H1 (cell line): ENCODE data around the gene MTX2. TPM values are rescaled to one million over a fixed set of nuclear protein-coding genes. Genes with fewer than 3 reads are reported as not detected.

ENCODE experiments used
- CTCF ChIA-PET: fragments of 300-600 bp; sonication (Branson Sonifier 250); formaldehyde crosslinking; loops from one replicate; lab custom pipeline; 2021; ENCODE audit not compliant: partially characterized antibody; lab: Charles Lee
- POLR2A ChIA-PET: fragments of 300-600 bp; sonication (Branson Sonifier 250); formaldehyde crosslinking; loops from one replicate; lab custom pipeline; 2021; ENCODE audit warnings: inconsistent platforms; ENCODE audit not compliant: partially characterized antibody; lab: Charles Lee
- DNase-seq, 2 experiments: peaks; one replicate each; pipeline versions ENCODE4 v3.0.0 to v3.0.0-alpha.2; 2010 to 2022; ENCODE audit warnings: low spot score in 2 of 2, low read depth in 1 of 2, mixed read lengths in 1 of 2
- FAIRE-seq: peaks from 2 replicates; lab custom pipeline; 2011; peaks lifted over from hg19 to GRCh38; lab: Jason Lieb, UNC
- H2AFZ ChIP-seq: 2 replicates; pipeline ENCODE4 v1.8.1; 2012; ENCODE audit warnings: low read length, inconsistent platforms
- H2AK5ac ChIP-seq: 2 replicates; pipeline ENCODE4 v1.6.1; 2013; ENCODE audit warnings: low read depth, low read length
- H2BK120ac ChIP-seq: replicated peaks from 2 replicates; pipeline ENCODE3; 2013; ENCODE audit warnings: low read depth, low read length, inconsistent platforms
- H2BK12ac ChIP-seq: 2 replicates; pipeline ENCODE4 v1.6.1; 2013; ENCODE audit warnings: low read depth, low read length
- H2BK15ac ChIP-seq: 2 replicates; pipeline ENCODE4 v1.6.1; 2013; ENCODE audit warnings: low read length
- H2BK20ac ChIP-seq: 2 replicates; pipeline ENCODE4 v1.6.1; 2013; ENCODE audit warnings: low read length
- H2BK5ac ChIP-seq: 2 replicates; pipeline ENCODE4 v1.6.1; 2013; ENCODE audit warnings: low read depth, low read length
- H3K14ac ChIP-seq: 2 replicates; pipeline ENCODE4 v1.6.1; 2013; ENCODE audit warnings: inconsistent platforms; ENCODE audit not compliant: insufficient read length
- H3K18ac ChIP-seq: 2 replicates; pipeline ENCODE4 v1.6.1; 2013; ENCODE audit warnings: low read length; ENCODE audit errors: extremely low read depth
- H3K23ac ChIP-seq: 2 replicates; pipeline ENCODE4 v1.6.1; 2013; ENCODE audit warnings: inconsistent platforms; ENCODE audit not compliant: insufficient read length
- H3K23me2 ChIP-seq: 2 replicates; pipeline ENCODE4 v1.6.1; 2013; ENCODE audit warnings: low read depth, low read length
- H3K27ac ChIP-seq: 2 replicates; pipeline ENCODE4 v1.6.1; 2011; ENCODE audit warnings: low read depth, low read length, inconsistent platforms
- H3K27me3 ChIP-seq, 4 experiments: replicated peaks in 1 of 4; 1 replicate in 1 of 4; 2 replicates in 3 of 4; pipeline versions ENCODE4 v1.6.1 to v1.8.1; 2011 to 2013; ENCODE audit warnings: low read length in 3 of 4, mild to moderate bottlenecking in 3 of 4, inconsistent platforms in 2 of 4, mixed read lengths in 2 of 4, moderate library complexity in 1 of 4; ENCODE audit not compliant: control insufficient read depth in 3 of 4, insufficient read depth in 3 of 4; ENCODE audit errors: extremely low read depth in 1 of 4
- H3K36me3 ChIP-seq, 4 experiments: 2 replicates each; pipeline versions ENCODE4 v1.6.1 to v1.8.1; 2011 to 2013; ENCODE audit warnings: mild to moderate bottlenecking in 4 of 4, low read length in 3 of 4, moderate library complexity in 2 of 4, control low read depth in 1 of 4, inconsistent platforms in 1 of 4; ENCODE audit not compliant: insufficient read depth in 4 of 4, control insufficient read depth in 2 of 4
- H3K4ac ChIP-seq: replicated peaks from 2 replicates; pipeline ENCODE3; 2013; ENCODE audit warnings: low read length, low read depth, mixed read lengths, inconsistent platforms; ENCODE audit not compliant: insufficient read length
- H3K4me1 ChIP-seq, 4 experiments: replicated peaks in 1 of 4; 1 replicate in 1 of 4; 2 replicates in 3 of 4; pipeline versions ENCODE4 v1.6.1 to v1.8.1; 2011 to 2013; ENCODE audit warnings: low read length in 3 of 4, inconsistent platforms in 2 of 4, mixed read lengths in 1 of 4; ENCODE audit not compliant: insufficient read depth in 4 of 4, control insufficient read depth in 3 of 4
- H3K4me2 ChIP-seq, 2 experiments: 2 replicates each; pipeline versions ENCODE4 v1.6.1 to v1.8.1; 2011 to 2013; ENCODE audit warnings: low read depth in 2 of 2, low read length in 2 of 2, control low read depth in 1 of 2, inconsistent platforms in 1 of 2, mild to moderate bottlenecking in 1 of 2; ENCODE audit not compliant: insufficient read depth in 1 of 2
- H3K4me3 ChIP-seq, 4 experiments: fragments of 200-600, 300-600 bp in 1 of 4; sonication (generic), shearing (Covaris generic), sonication (Bioruptor Twin) in 1 of 4; 2 replicates each; pipeline versions ENCODE4 v1.5.1 to v1.8.1; 2011 to 2016; ENCODE audit warnings: low read length in 4 of 4, low read depth in 3 of 4, control low read depth in 2 of 4, inconsistent platforms in 2 of 4, mild to moderate bottlenecking in 2 of 4, mixed read lengths in 1 of 4, moderate library complexity in 1 of 4; ENCODE audit not compliant: insufficient read depth in 2 of 4; ENCODE audit errors: extremely low read depth in 1 of 4
- H3K56ac ChIP-seq: replicated peaks from 2 replicates; pipeline ENCODE3; 2013; ENCODE audit warnings: low read depth, mild to moderate bottlenecking, mixed read lengths, low read length, inconsistent platforms; ENCODE audit not compliant: insufficient read length
- H3K79me1 ChIP-seq: 2 replicates; pipeline ENCODE4 v1.6.1; 2013; ENCODE audit warnings: low read depth, low read length, control low read depth
- H3K79me2 ChIP-seq, 2 experiments: 2 replicates each; pipeline versions ENCODE4 v1.6.1 to v1.8.1; 2012 to 2013; ENCODE audit warnings: low read length in 2 of 2, mild to moderate bottlenecking in 2 of 2, inconsistent platforms in 1 of 2; ENCODE audit not compliant: insufficient read depth in 2 of 2, control insufficient read depth in 1 of 2
- H3K9ac ChIP-seq, 4 experiments: replicated peaks in 1 of 4; 1 replicate in 1 of 4; 2 replicates in 3 of 4; pipeline versions ENCODE4 v1.6.1 to v1.8.1; 2011 to 2013; ENCODE audit warnings: low read depth in 3 of 4, low read length in 3 of 4, control low read depth in 2 of 4, mild to moderate bottlenecking in 2 of 4, moderate library complexity in 2 of 4, inconsistent platforms in 1 of 4; ENCODE audit errors: extremely low read depth in 1 of 4
- H3K9me3 ChIP-seq, 2 experiments: 2 replicates each; pipeline versions ENCODE4 v1.6.1 to v1.8.1; 2012 to 2013; ENCODE audit warnings: mild to moderate bottlenecking in 2 of 2, moderate library complexity in 2 of 2, control low read depth in 1 of 2, inconsistent platforms in 1 of 2, low read depth in 1 of 2, low read length in 1 of 2, mixed read lengths in 1 of 2; ENCODE audit not compliant: insufficient read depth in 2 of 2
- H4K20me1 ChIP-seq, 2 experiments: replicated peaks in 1 of 2; 2 replicates each; pipeline versions ENCODE3 to v1.8.1; 2011 to 2013; ENCODE audit warnings: inconsistent platforms in 2 of 2, low read length in 2 of 2, mild to moderate bottlenecking in 1 of 2; ENCODE audit not compliant: insufficient read depth in 2 of 2, control insufficient read depth in 1 of 2
- H4K5ac ChIP-seq: 2 replicates; pipeline ENCODE4 v1.6.1; 2013; ENCODE audit warnings: low read length, low read depth, mixed read lengths, inconsistent platforms; ENCODE audit not compliant: insufficient read length
- H4K8ac ChIP-seq: 2 replicates; pipeline ENCODE4 v1.8.0; 2013; ENCODE audit warnings: mild to moderate bottlenecking, moderate library complexity, low read length, inconsistent platforms; ENCODE audit not compliant: insufficient read depth; ENCODE audit errors: extremely low read depth
- H4K91ac ChIP-seq: replicated peaks from 2 replicates; pipeline ENCODE3; 2013; ENCODE audit warnings: low read length, mixed read lengths, inconsistent platforms; ENCODE audit not compliant: insufficient read length
- BCL11A ChIP-seq, 2 experiments: IDR thresholded peaks; one replicate each; pipeline ENCODE4 v1.6.1; 2011; ENCODE audit warnings: low read depth in 2 of 2, low read length in 2 of 2, mild to moderate bottlenecking in 2 of 2
- BRCA1 ChIP-seq: IDR thresholded peaks from 2 replicates; pipeline ENCODE4 v1.6.1; 2012; ENCODE audit warnings: low read depth, low read length, improper control_type of control experiment
- CBX5 ChIP-seq: fragments of 300-800, 300-1000 bp; sonication (generic); IDR thresholded peaks from 2 replicates; pipeline ENCODE4 v1.7.1; 2016; ENCODE audit warnings: antibody characterized with exemption, low read length, low read depth
- CHD2 ChIP-seq: IDR thresholded peaks from 2 replicates; pipeline ENCODE4 v1.6.1; 2012; ENCODE audit warnings: low read length, improper control_type of control experiment
- EP300 ChIP-seq, 2 experiments: IDR thresholded peaks; 1 replicate in 1 of 2; 2 replicates in 1 of 2; pipeline ENCODE4 v1.6.1; 2011 to 2012; ENCODE audit warnings: low read depth in 2 of 2, low read length in 2 of 2, mild to moderate bottlenecking in 2 of 2, borderline replicate concordance in 1 of 2, inconsistent platforms in 1 of 2, moderate library complexity in 1 of 2
- GTF2F1 ChIP-seq: IDR thresholded peaks from 2 replicates; pipeline ENCODE4 v1.6.1; 2012; ENCODE audit warnings: low read depth, low read length, improper control_type of control experiment, borderline replicate concordance
- HDAC6 ChIP-seq: IDR thresholded peaks from one replicate; pipeline ENCODE4 v1.7.1; 2012; ENCODE audit warnings: low read depth, mild to moderate bottlenecking, inconsistent platforms, low read length, moderate library complexity
- JUN ChIP-seq: IDR thresholded peaks from 2 replicates; pipeline ENCODE4 v1.6.1; 2011; ENCODE audit warnings: low read depth, mild to moderate bottlenecking, improper control_type of control experiment, low read length
- JUND ChIP-seq: IDR thresholded peaks from 2 replicates; pipeline ENCODE4 v1.6.1; 2011; ENCODE audit warnings: mild to moderate bottlenecking, improper control_type of control experiment, low read length
- MAFK ChIP-seq: IDR thresholded peaks from 2 replicates; pipeline ENCODE4 v1.6.1; 2012; ENCODE audit warnings: low read depth, mild to moderate bottlenecking, improper control_type of control experiment, low read length
- NRF1 ChIP-seq: IDR thresholded peaks from 2 replicates; pipeline ENCODE4 v1.6.1; 2011; ENCODE audit warnings: mild to moderate bottlenecking, low read depth, low read length, improper control_type of control experiment
- POU5F1 ChIP-seq: IDR thresholded peaks from 2 replicates; pipeline ENCODE4 v1.6.1; 2011; ENCODE audit warnings: low read depth, mild to moderate bottlenecking, low read length, moderate library complexity
- SP1 ChIP-seq: IDR thresholded peaks from 2 replicates; pipeline ENCODE4 v1.6.1; 2011; ENCODE audit warnings: low read depth, low read length
- SRF ChIP-seq: IDR thresholded peaks from 2 replicates; pipeline ENCODE4 v1.6.1; 2011; ENCODE audit warnings: mild to moderate bottlenecking, low read depth, low read length, moderate library complexity
- SUZ12 ChIP-seq: fragments of 200-600 bp; sonication (generic); IDR thresholded peaks from 2 replicates; pipeline ENCODE4 v1.6.1; 2012; ENCODE audit warnings: mild to moderate bottlenecking, inconsistent platforms, low read length, moderate library complexity, mixed read lengths
- ZNF274 ChIP-seq: IDR thresholded peaks from 2 replicates; pipeline ENCODE4 v1.7.0; 2012; ENCODE audit warnings: low read length, borderline replicate concordance; ENCODE audit errors: extremely low read depth
- WGBS, 2 experiments: shearing (Covaris generic) in 1 of 2; methylation state at CpG; one replicate each; pipeline versions ENCODE4 v1.1.6 to v1.1.7; 2013 to 2015; ENCODE audit warnings: low lambda C conversion rate in 2 of 2, mixed read lengths in 2 of 2, inconsistent platforms in 1 of 2, low coverage in 1 of 2, missing lambda C conversion rate in 1 of 2; ENCODE audit not compliant: insufficient replicate concordance in 2 of 2, insufficient coverage in 1 of 2, insufficient read length in 1 of 2; ENCODE audit errors: extremely low coverage in 1 of 2, missing lambda C conversion rate in 1 of 2; 5-methylcytosine and 5-hydroxymethylcytosine counted together
- polyA plus RNA-seq, 7 experiments: library from polyadenylated mRNA; depleted of rRNA in 3 of 7; stranded (reverse) in 5 of 7; unstranded in 2 of 7; fragments of >200 nt in 5 of 7; fragments of 200-250 nt in 2 of 7; gene quantifications; 1 replicate in 5 of 7; 2 replicates in 1 of 7; 4 replicates in 1 of 7; pipeline versions ENCODE4 v1.2.1 to v1.2.3, GENCODE V29; 2011 to 2013; ENCODE audit warnings: missing spikeins in 2 of 7, mixed read lengths in 2 of 7
- total RNA-seq: library from RNA; stranded (reverse); fragmentation: NEBNext Ultra II Directional; extraction: Animal tissue kit (Norgen Biotek cat#: 25700); gene quantifications from 2 replicates; pipeline ENCODE4 v1.2.1, GENCODE V29; 2021

The MTX2 gene
- total and polyA plus RNA-seq, 2 of the 8 experiments (the other 6 are each of a cell fraction or from before 2014, with no cell fraction given): 33.5 to 38.3 TPM

DNA sequence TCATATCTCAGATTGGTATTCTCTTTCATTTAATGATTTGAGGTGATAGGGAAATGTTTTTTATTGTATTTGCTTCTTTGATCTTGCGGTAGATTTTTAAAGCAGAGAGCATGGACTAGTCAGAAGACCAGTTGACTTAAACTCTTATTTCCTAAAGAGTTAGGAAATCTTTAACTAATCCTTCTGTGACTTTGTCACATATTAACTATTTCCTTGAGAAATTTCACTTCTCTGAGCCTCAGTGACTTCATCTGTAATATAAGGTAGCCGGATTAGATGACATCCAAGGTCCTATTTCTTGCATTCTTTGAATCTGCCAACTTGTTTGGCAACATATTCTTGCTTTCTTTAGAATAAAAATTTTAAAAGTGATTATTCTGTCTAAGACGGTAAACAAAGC is 55.6 kb downstream of the MTX2 start:
- Histone ChIP-seq H3K79me2 (peaks cover 0 to 6% of the 10 kb centered on the region in 2 experiments; a peak in 2 of 4 replicates), H3K56ac (no peak overlapping the region), H3K14ac (no peak overlapping the region), H3K23me2 (no peaks in the 10 kb centered on the region), H2BK20ac (no peak overlapping the region), H2BK5ac (no peak overlapping the region), H2BK12ac (no peak overlapping the region), H4K5ac (no peak overlapping the region), H3K4ac (no peak overlapping the region), H3K27ac (no peak overlapping the region), H3K23ac (no peak overlapping the region), H3K4me3 (no peak overlapping the region), H4K8ac (no peak overlapping the region), H2BK120ac (no peak overlapping the region), H3K4me2 (no peak overlapping the region), H4K91ac (no peak overlapping the region), H2AK5ac (no peak overlapping the region), H2AFZ (no peak overlapping the region), H3K79me1 (no peaks in the 10 kb centered on the region), H3K27me3 (no peaks in the 10 kb centered on the region), H3K18ac (no peak overlapping the region), H4K20me1 (no peaks in the 10 kb centered on the region), H2BK15ac (no peak overlapping the region), H3K4me1 (peaks cover 0 to 5% (median 1%) of the 10 kb centered on the region in 4 experiments; a peak in 2 of 7 replicates), H3K36me3 (peaks cover 0 to 4% (median 0%) of the 10 kb centered on the region in 4 experiments; a peak in 2 of 8 replicates), H3K9me3 (no peaks in the 10 kb centered on the region), H3K9ac (no peak overlapping the region)
- FAIRE-seq: no peak
- ChIA-PET POLR2A (no interaction called here), CTCF (no interaction called here)
- DNase-seq: no peak
- 79% methylated on average over 3 of the region's 3 CpGs; no CpG with 5 or more reads in 1 of the 2 experiments for WGBS, 2 experiments
- TF ChIP-seq ZNF274: no peak
- TF ChIP-seq JUN: no peak
- TF ChIP-seq CBX5: no peak
- TF ChIP-seq HDAC6: no peak
- TF ChIP-seq GTF2F1: no peak
- no peak for TF ChIP-seq MAFK
- no peak for TF ChIP-seq BCL11A (IDR thresholded peaks at IDR 0.05; ENCODE audit: low read depth in 2 of 2, low read length in 2 of 2)
- no peak for TF ChIP-seq SRF
- TF ChIP-seq BRCA1: no peak
- no peak for TF ChIP-seq NRF1
- TF ChIP-seq SUZ12: no peak
- no peak for TF ChIP-seq JUND
- TF ChIP-seq EP300 (IDR thresholded peaks at IDR 0.05; ENCODE audit: borderline replicate concordance in 1 of 2, low read depth in 2 of 2, low read length in 2 of 2): no peak
- TF ChIP-seq CHD2: no peak
- no peak for TF ChIP-seq POU5F1
- no peak for TF ChIP-seq SP1
